NCI-H82 treated with DMSO at 0.1 percent for 48 hours (cell line): ENCODE data around the gene MESD.
A peak's percentile ranks its signal among the peaks of the same experiment; 100 is the strongest.

ENCODE experiments used
- DNase-seq: peaks from one replicate; lab custom pipeline; 2025; ENCODE audit not compliant: unreplicated experiment; lab: John Stamatoyannopoulos, UW

Gene MESD

DNA sequence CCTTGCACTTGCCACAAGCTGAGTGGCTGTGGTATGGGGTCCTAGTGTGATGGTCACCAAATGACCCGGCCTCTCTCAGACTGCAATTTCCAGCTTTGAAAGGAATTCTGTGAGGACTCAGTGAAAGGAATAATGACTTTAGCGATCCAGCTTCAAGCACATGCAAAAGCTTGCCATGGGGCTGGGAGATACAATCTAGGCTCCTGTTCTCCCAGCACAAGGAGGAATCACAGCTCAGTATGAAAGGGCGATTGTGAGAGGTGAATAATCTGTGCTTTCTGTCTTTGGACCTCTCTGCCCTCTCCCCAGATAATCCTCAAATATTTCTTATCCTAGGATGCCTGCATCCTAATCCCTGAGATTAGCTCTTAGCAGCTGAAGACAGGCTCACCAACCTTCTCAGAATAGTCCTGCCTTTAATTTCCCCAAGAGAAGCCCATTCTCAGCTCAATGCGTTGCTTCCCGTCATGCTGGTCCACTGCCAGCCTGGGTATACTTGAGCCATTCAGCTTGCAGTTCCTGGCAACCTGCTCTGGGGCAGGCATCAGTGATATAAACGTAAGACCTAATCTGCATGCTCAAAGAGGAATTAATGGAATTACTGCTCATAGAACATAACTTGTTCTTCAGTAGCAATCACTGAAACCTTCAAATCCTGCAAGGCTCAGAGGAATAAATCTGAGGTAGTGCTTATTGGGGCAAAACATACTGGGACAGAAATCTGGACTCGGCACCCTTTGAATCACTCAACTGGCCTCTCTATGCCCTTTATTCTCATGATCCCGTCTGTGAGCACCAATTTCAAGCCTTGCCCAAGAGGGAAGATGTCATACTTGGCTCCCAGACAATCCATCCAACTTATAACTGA, 26.2 kb upstream of the MESD start:
- DNase-seq, result peak; percentile 4

- no peak for DNase-seq
These were observed 25.0 kb upstream of the MESD start for GRCh38 chr15:81014446-81015093.

DNA sequence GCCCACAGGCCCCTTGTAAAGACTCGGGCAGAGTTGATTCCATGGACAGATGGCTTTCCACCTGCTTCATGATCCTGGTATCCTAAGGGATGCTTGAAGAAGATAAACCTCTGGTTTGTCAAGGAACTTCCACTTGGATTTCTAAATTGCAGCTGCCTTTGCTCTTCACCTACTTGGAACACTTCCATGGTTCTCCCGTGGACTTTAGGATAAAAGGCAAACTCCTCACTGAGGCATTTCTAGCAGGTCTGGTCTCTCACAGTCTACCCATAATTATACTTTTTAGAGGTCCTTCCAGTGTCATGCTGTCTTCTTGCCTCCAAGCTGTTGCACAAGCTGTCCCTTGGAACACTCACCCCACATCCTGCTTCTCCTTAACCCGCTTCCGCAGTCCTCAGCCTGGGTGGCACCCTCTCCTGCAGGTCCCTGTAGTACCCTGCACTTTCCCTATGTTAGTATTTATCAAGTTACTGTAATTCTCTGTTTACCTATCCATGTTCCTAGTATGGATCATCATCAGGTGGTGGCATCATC, 23.8 kb upstream of the MESD start:
- no peak for DNase-seq

DNA sequence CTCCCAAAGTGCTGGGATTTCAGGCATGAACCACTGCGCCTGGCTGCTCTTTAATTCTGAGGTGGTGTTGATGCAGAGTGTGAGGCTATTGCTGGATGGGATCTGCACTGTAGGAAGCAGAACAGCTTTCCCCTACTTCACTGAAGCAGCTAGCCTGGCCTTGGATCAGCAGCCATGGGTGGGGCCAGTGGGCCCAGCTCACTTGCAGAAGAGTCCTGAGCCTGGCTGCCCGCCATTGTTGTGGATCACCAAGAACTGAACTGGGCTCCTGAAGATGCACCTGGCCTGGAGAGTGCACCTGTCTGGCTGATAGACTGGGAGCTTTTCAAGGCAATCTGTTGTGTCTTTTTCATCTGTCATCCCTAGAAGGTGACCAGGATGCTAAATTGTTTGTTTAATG, 23.0 kb upstream of the MESD start:
- no peak for DNase-seq

DNA sequence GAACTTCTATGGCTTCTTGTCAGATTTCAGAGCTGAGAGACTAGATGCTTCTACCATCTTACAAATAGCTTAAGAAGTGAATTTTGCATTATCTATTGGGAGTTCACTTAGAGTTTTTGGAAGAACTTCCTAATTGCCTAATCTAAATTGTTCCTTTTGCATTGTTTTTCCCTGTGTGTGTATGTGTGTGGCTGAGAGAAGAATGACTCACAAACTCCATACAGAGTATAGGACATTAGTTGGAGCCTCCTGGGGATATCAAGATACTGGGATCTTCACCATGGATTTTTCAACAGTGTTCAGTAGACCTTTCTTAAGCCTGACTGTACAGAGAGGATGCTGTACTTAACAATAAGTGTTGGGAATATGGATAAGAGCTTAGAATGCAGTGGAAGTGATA, 22.0 kb upstream of the MESD start:
- DNase-seq, result no peak

DNA sequence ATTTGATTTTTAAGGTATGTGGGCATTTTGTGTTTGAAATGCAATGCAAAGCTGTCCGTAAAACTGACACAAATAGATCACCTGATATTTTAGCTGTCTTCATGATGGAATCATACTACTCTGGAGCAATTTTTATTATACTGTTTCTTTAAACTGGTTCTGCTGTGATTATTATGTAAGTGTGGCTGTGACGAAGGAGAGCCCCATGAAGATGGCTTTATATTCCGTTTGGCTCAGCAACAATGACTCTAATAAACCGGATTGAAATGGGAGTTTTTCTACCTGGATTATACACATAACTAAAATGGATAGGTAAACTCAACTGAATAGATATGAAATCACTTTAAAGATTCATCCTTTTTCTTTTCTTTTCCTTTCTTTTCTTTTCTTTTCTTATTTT, 20.5 kb upstream of the MESD start:
- DNase-seq, result no peak

- no peak for DNase-seq
These were observed 18.7 kb upstream of the MESD start for GRCh38 chr15:81008312-81008711.

DNA sequence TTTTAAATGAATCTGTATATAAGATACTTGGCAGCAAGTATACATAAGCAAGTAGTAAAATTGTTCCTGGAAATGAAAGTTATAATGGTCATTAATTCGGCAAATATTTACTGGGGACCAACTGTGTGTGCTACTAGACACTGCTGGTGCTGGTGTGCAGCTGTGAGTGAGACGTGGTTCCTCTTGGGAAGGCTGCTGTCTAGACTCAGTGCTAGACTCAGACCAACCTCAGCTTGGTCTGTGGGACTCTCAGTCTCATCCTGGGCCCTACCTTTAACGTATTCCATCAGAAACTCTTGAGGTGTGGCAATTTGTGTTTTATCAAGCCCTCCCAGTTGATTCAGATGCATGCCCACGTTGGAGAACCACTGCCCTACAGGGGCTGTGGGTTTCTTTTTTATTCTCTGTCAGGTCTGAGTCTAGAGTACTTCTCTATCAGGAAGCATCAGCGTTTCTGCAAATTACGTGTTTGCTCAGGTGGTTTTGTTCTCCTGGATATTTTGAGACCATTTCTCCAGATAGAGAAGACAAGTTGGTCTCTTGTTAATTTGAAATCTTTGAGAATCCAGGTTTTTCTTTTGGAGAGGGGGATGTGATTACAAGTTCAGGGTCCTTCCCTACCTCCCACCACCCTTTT, 17.9 kb upstream of the MESD start:
- no peak for DNase-seq

GRCh38 chr15:81006124-81006523, 16.5 kb upstream of the MESD start:
- no peak for DNase-seq

DNA sequence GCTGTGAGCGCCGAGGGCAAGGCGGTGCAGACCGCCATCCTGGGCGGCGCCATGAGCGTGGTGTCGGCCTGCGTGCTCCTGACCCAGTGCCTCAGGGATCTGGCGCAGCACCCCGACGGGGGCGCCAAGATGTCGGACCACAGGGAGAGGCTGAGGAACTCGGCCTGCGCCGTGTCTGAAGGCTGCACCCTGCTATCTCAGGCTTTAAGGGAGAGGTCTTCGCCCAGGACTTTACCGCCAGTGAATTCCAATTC, 13.4 kb upstream of the MESD start:
- no peak for DNase-seq

DNA sequence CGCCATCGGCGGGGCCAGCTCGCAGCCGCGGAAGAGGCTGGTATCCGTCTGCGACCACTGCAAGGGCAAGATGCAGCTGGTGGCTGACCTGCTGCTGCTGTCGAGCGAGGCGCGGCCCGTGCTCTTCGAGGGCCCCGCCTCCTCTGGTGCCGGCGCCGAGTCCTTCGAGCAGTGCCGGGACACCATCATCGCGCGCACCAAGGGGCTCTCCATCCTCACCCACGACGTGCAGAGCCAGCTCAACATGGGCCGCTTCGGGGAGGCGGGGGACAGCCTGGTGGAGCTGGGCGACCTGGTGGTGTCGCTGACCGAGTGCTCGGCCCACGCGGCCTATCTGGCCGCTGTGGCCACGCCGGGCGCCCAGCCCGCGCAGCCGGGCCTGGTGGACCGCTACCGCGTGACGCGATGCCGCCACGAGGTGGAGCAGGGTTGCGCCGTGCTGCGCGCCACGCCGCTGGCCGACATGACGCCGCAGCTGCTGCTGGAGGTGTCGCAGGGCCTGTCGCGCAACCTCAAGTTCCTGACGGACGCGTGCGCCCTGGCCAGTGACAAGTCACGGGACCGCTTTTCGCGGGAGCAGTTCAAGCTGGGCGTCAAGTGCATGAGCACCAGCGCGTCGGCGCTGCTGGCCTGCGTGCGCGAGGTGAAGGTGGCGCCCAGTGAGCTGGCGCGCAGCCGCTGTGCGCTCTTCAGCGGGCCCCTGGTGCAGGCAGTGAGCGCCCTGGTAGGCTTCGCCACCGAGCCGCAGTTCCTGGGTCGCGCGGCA, 12.9 kb upstream of the MESD start:
- no peak for DNase-seq

DNA sequence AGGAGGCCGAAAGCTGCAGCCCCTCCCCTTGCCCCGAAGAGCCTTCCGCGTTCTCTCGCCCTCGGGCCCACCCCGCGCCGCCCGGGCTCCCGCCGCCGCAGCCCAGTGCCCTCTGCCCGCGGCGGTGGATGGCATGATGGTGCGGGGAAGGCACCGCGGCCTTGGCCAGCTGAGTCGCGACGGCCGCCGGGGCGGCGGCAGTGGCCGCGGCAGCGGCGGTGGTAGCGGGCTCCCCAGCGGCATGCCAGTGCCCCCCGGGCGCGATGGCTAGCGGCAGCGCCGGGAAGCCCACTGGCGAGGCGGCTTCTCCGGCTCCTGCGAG, 12.4 kb upstream of the MESD start:
- no peak for DNase-seq

GRCh38 chr15:81001152-81002008, 11.8 kb upstream of the MESD start:
- DNase-seq, result no peak

DNA sequence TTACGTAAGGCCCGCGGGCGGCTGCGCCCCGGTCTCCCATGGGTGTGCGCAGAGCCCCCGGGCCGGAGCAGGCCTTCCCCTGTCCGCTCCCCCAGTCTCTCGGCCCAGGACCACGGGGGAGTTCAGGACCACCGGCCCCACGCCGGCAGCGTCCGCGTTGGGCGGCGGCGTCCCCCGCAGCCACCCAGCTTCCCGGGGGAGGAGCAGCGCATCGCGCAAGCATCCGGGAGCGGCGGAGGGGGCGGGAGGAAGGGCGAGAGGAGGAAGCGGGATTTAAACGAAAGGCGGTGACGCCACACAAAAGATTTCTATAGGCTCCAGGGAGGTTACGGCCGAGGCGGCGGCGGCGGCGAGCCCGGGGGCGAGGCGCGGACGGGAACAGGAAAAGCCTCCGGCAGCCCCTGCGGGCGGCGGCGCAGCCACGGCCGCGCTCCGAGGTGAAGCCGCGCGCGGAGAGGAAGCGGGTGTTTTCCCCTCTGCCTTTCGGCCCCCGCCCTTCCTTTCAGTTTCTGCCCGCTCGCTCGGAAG, 11.1 kb upstream of the MESD start, which contains the start of gene TLNRD1:
Gene TLNRD1 (plus strand): TSS at position 300 of the 528 bp plus-strand sequence. CDS start 1,349 bp downstream, outside the sequence.
- DNase-seq, result peak; percentile 76

DNA sequence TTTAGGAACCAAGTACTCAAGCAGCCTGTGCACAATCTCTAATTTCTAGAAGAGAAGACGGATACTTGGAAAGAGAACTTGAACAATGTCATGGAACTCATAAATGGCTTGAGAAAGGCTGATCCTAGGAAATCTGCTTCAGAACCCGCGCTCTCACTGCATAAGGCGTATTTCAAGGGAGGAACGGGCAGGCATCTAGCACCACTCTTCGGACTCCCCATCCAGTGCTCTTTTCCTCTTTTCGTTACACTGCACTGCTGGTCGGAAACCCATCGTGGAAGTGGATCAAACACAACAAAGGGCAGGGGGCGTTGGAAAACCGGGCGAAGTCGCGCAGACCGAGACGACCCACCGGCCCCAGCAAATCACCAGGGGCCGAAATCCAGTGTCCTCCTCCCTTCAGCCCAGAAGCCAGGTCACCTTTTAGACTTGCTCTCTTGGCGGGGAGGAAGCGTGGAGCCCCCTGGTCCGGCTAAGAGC, 10.6 kb upstream of the MESD start:
- DNase-seq, result no peak

- DNase-seq, result no peak
These were observed 10.0 kb upstream of the MESD start for GRCh38 chr15:80999623-81000036.

GRCh38 chr15:80998251-80998650, 8.6 kb upstream of the MESD start:
- no peak for DNase-seq

- no peak for DNase-seq
These were observed 8.1 kb upstream of the MESD start for GRCh38 chr15:80997692-80998091.

GRCh38 chr15:80996247-80996646, 6.6 kb upstream of the MESD start:
- DNase-seq, result peak; percentile 22

DNA sequence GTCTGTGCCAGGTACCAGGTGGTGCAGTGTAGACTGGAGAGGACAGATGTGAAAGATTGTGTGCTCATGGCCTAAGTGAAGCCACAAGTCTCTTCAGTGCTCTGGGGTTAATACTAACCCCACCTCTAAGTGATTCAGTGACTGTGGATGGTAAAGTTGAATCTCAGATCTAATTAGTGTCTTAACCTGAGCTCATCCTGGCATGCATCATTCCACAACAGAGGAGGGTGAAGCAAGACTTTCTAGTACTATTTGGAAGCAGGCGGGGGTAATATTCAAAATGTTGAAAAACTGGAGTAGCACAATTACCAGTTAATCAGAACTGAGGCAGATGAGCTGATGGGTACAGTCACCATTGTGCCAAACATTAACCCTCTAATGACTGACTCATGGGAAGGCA, 2.8 kb upstream of the MESD start:
- DNase-seq, result peak; percentile 68
